Colonic mucosa (tissue), 4 donors: ENCODE results near the gene RBM17. TPM values are rescaled to one million over a fixed set of nuclear protein-coding genes. Genes with fewer than 3 reads are reported as not detected.

Source experiments
- DNase-seq: peaks from one replicate; pipeline ENCODE4 v3.0.0-alpha.2; 2020
- H3K27ac ChIP-seq: fragments of 200-600 bp; one replicate; pipeline ENCODE4 v1.8.0; 2021
- H3K27me3 ChIP-seq: fragments of 200-600 bp; one replicate; pipeline ENCODE4 v1.8.0; 2021
- H3K36me3 ChIP-seq: fragments of 200-600 bp; one replicate; pipeline ENCODE4 v1.8.0; 2021
- H3K4me1 ChIP-seq: fragments of 200-600 bp; one replicate; pipeline ENCODE4 v1.8.0; 2021; ENCODE audit warnings: mild to moderate bottlenecking
- H3K4me3 ChIP-seq: fragments of 200-600 bp; one replicate; pipeline ENCODE4 v1.8.0; 2021
- H3K9ac ChIP-seq, 2 donors: one replicate each; pipeline ENCODE4 v1.7.0; 2013; ENCODE audit warnings: control low read depth in 2 of 2, low read depth in 2 of 2, low read length in 2 of 2
- H3K9me3 ChIP-seq: fragments of 200-600 bp; one replicate; pipeline ENCODE4 v1.8.0; 2021
- intact Hi-C: fragments of 100-400 bp; cut with DNase I; formaldehyde crosslinking; loops from one replicate; pipeline ENCODE4 v1.14.1; 2022
- total RNA-seq, 2 donors: library from RNA; stranded (reverse); fragmentation: NEBNext Ultra II Directional in 1 of 2; extraction: Animal tissue kit (Norgen Biotek cat#: 25700) in 1 of 2; gene quantifications; one replicate each; pipeline ENCODE4 v1.2.1, GENCODE V29; 2021
- TF ChIP-seq, protein P1 (sequence below): fragments of 200-600 bp; IDR thresholded peaks from one replicate; pipeline ENCODE4 v1.8.0; 2022; ENCODE audit warnings: antibody characterized with exemption, mild to moderate bottlenecking
- donor health status: healthy.
- donor health status: DM: no; HTN: no; CAD: no.
- donor health status: DM: no; HTN: no; CAD: no.

RBM17 gene
- total RNA-seq, 2 donors from 2014 or later, result 80.3 to 110 TPM

DNA sequence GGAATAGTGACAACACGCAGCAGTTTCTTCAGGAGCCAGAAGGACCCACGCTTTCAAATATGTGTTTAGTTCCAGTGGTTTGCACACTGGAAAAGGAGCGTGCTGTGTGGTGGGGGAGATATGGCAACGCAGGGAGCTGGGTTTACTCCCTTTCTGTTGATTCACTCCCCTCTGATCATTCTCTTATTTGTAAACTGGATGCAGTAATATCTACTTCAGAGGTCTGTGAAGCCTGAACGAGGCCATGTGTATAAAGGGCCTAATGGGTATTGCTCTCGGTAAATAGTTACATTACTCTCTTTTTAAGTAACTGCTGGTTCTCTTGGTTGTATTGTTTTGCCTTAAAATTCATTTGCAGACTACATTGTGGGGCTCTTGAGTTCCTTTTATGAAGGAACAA, 19.2 kb downstream of the RBM17 start:
- intact Hi-C loops, result loop anchor here (2.0 kb wide), 1 partner anchor 95 kb away; the partner anchor contains the start of gene PFKFB3
- DNase-seq, result no peak
- TF ChIP-seq, protein P1, sequence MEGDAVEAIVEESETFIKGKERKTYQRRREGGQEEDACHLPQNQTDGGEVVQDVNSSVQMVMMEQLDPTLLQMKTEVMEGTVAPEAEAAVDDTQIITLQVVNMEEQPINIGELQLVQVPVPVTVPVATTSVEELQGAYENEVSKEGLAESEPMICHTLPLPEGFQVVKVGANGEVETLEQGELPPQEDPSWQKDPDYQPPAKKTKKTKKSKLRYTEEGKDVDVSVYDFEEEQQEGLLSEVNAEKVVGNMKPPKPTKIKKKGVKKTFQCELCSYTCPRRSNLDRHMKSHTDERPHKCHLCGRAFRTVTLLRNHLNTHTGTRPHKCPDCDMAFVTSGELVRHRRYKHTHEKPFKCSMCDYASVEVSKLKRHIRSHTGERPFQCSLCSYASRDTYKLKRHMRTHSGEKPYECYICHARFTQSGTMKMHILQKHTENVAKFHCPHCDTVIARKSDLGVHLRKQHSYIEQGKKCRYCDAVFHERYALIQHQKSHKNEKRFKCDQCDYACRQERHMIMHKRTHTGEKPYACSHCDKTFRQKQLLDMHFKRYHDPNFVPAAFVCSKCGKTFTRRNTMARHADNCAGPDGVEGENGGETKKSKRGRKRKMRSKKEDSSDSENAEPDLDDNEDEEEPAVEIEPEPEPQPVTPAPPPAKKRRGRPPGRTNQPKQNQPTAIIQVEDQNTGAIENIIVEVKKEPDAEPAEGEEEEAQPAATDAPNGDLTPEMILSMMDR, result no peak
- no peak overlapping the region for H3K27ac ChIP-seq
- H3K9me3 ChIP-seq, result no peaks in the 10 kb centered on the region
- H3K4me1 ChIP-seq, result peaks cover 3% of the 10 kb centered on the region
- no peaks in the 10 kb centered on the region for H3K27me3 ChIP-seq
- no peak overlapping the region for H3K9ac ChIP-seq
- H3K4me3 ChIP-seq, result no peak overlapping the region
- H3K36me3 ChIP-seq, result peaks cover 8% of the 10 kb centered on the region

DNA sequence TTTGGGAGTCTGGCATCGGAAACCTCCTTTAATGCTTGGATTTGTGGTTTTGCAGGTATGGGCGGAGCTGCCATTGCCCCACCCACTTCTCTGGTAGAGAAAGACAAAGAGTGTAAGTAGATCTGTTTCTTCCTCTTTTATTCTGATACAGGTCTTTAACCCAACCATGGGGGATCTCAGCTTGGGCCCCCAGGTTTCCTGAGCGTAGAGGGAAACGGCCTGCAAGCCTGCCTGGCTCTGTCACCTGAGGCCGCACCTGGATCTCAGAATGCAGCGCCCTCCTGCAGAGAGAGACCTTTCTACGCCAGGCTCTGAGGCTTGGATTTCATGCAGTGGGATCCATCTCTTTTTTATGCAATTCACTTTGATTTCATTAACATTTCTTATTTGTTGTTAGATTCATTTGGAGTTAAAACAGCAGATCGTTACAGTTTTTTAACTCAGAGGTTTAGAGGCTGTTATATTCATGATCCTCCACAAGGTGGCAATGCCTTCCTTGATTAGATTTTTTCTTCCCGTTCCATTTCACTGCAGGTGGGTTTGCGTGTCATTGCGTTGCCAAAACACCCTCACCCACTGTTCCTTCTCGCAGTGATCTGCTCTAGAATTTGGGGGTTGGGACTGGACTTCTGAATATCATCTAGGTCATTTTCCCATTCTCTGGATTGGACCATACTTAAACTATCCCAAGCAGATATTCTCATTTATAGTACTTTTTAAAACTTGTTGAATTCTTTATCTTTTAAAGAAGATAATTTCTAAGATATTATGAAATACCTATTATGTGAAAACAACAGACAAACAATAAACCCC, 20.0 kb downstream of the RBM17 start:
- no peaks in the 10 kb centered on the region for H3K9me3 ChIP-seq
- H3K4me1 ChIP-seq, result peaks cover 3% of the 10 kb centered on the region
- peak; percentile 35 for DNase-seq
- TF ChIP-seq, protein P1, result peak; percentile 67
- no peaks in the 10 kb centered on the region for H3K27me3 ChIP-seq
- intact Hi-C loops, result loop anchor here (2.0 kb wide), 1 partner anchor 94 kb away; the partner anchor contains the start of gene PFKFB3
- no peak overlapping the region for H3K9ac ChIP-seq
- no peak overlapping the region for H3K4me3 ChIP-seq
- H3K36me3 ChIP-seq, result peaks cover 15% of the 10 kb centered on the region
- H3K27ac ChIP-seq, result no peak overlapping the region

DNA sequence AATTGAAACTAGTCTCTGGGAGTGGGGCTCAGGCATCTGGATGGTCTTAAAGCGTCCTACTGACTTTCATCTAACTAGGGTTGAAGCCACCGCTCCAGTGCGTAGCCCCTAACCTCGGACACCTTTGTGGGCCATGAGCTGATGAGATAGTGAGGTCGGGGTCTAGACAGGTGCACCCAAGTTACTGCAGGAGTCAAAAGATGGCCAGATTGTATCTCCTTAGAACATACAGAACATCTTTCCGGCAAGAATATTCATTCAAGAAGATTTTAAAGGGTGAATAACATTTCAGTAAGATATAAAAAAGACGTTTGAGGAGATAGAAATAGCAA, 20.6 kb downstream of the RBM17 start:
- peaks cover 3% of the 10 kb centered on the region for H3K4me1 ChIP-seq
- TF ChIP-seq, protein P1, result no peak
- no peak overlapping the region for H3K4me3 ChIP-seq
- intact Hi-C loops, result loop anchor here (2.0 kb wide), 1 partner anchor 93 kb away; the partner anchor contains the start of gene PFKFB3
- H3K36me3 ChIP-seq, result peaks cover 16% of the 10 kb centered on the region
- no peaks in the 10 kb centered on the region for H3K27me3 ChIP-seq
- no peak overlapping the region for H3K9ac ChIP-seq
- no peak for DNase-seq
- no peaks in the 10 kb centered on the region for H3K9me3 ChIP-seq
- no peak overlapping the region for H3K27ac ChIP-seq

DNA sequence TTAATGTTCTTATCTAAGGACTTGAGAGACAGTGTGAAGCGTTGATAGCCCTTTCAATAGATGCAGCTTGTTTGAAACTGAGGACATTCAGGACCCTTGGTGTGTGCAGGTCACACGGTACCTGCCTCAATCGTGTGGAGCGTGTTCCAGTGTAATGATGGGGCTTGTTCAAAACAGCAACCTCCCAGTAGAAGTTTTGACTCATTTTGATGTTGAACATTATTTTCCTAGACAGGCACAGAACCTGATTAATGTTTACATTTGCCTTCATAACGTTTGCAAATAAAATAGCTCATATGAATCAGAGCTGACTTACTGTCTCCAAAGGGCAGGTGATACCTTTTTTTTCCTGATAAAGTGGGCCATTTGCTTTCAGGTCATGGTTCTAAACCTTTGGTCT, 21.3 kb downstream of the RBM17 start:
- no peak overlapping the region for H3K27ac ChIP-seq
- H3K9ac ChIP-seq, result no peak overlapping the region
- intact Hi-C loops, result loop anchor here (2.0 to 5.0 kb wide), 2 partner anchors 42 to 293 kb away; no protein-coding TSS in a partner anchor
- H3K4me3 ChIP-seq, result no peak overlapping the region
- no peak for DNase-seq
- H3K27me3 ChIP-seq, result no peaks in the 10 kb centered on the region
- H3K4me1 ChIP-seq, result peaks cover 3% of the 10 kb centered on the region
- peaks cover 16% of the 10 kb centered on the region for H3K36me3 ChIP-seq
- TF ChIP-seq, protein P1, result no peak
- H3K9me3 ChIP-seq, result no peaks in the 10 kb centered on the region

DNA sequence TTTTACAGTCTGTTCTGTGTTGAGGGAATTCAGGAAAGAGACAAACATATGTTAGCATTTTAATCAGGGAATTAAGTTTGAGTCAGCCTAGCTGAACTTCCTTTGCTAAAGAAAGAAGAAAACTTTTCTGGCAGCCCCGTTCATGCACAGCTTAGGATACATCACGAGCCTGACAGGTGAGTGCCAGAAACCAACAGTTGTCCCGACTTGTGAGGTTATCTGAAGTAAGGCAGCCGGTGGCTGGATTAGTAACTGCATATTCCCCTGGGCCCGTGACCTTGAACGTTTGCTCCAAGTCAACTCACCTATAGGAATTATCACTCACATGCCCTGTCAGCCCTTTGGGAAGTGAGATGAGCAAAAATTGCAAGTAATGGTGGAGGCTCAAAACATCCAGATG, 24.1 kb downstream of the RBM17 start:
- H3K27ac ChIP-seq, result no peak overlapping the region
- no peak overlapping the region for H3K9ac ChIP-seq
- peaks cover 3% of the 10 kb centered on the region for H3K4me1 ChIP-seq
- peaks cover 16% of the 10 kb centered on the region for H3K36me3 ChIP-seq
- no peak for DNase-seq
- TF ChIP-seq, protein P1, result no peak
- intact Hi-C loops, result loop anchor here (5.0 kb wide), 1 partner anchor 39 kb away; no protein-coding TSS in a partner anchor
- no peak overlapping the region for H3K4me3 ChIP-seq
- no peaks in the 10 kb centered on the region for H3K9me3 ChIP-seq
- H3K27me3 ChIP-seq, result no peaks in the 10 kb centered on the region
